ENCODE data around the gene SLC9A8. TPM values are rescaled to one million over a fixed set of nuclear protein-coding genes. Genes with fewer than 3 reads are reported as not detected.

The SLC9A8 gene
- total RNA-seq, 1 experiment from 2014 or later, result 6.7 TPM

DNA sequence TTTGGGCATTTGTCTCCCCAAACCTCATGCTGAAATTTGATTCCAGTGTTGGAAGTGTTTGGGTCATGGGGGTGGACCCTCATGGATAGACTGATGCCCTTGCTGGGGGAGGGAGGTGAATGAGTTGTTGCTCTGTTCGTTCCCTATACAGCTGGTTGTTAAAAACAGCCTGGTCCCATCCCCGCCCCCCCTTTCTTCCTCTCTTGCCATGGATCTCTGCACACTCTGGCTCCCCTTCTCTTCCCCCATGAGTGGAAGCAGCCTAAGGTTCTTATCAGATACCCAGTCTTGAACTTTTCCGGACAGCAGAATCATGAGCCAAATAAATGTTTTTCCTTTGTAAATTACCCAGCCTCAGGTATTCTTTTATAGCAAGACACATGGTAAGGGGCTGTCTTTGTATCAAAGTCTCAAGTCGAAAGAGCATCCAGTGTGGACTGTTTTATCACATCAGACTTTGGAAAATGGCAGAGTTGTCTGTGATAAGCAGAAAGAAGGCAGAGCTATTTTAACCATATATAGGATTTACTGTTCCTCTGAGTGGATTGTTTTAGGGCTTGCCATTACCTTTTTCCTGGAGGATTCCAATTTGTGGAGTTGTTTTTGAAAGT is 31.2 kb downstream of the SLC9A8 start:
- peaks cover 6 to 8% of the 10 kb centered on the region in 2 experiments; a peak in 3 of 4 replicates for H3K36me3 ChIP-seq (ENCODE audit: control insufficient read depth in 1 of 2, insufficient read depth in 2 of 2, low read length in 2 of 2)
- no peaks in the 10 kb centered on the region for H3K79me2 ChIP-seq (ENCODE audit: insufficient read depth, low read length)
- H3K4me3 ChIP-seq (replicated peaks in 1 of 2; ENCODE audit: low read depth in 1 of 2, low read length in 2 of 2), result no peak overlapping the region
- H3K9me2 ChIP-seq (ENCODE audit: insufficient read depth), result no peaks in the 10 kb centered on the region
- H3K27me3 ChIP-seq (ENCODE audit: insufficient read depth, low read length), result no peaks in the 10 kb centered on the region
- TF ChIP-seq RAD21 (IDR thresholded peaks at IDR 0.05; ENCODE audit: low read depth) (no peak), JUND (IDR thresholded peaks at IDR 0.05) (no peak), ELF1 (IDR thresholded peaks at IDR 0.05; ENCODE audit: borderline replicate concordance, low read depth) (no peak), ZBTB33 (IDR thresholded peaks at IDR 0.05; ENCODE audit: extremely low read depth, insufficient replicate concordance, low read length) (no peak), EGR1 (IDR thresholded peaks at IDR 0.05; ENCODE audit: low read depth) (no peak), SIN3A (IDR thresholded peaks at IDR 0.05; ENCODE audit: low read depth) (no peak), YY1 (IDR thresholded peaks at IDR 0.05; ENCODE audit: extremely low read depth, insufficient replicate concordance, low read depth, low read length) (no peak), EZH2 (IDR thresholded peaks at IDR 0.05) (no peak), CBX3 (IDR thresholded peaks at IDR 0.05; ENCODE audit: low read depth) (no peak), EZH2phosphoT487 (IDR thresholded peaks at IDR 0.05; ENCODE audit: borderline replicate concordance) (no peak), MAX (IDR thresholded peaks at IDR 0.05) (no peak), POLR2A (IDR thresholded peaks at IDR 0.05; ENCODE audit: borderline replicate concordance, extremely low read depth, insufficient read depth, insufficient read length) (no peak)
- TF ChIP-seq, protein P1, sequence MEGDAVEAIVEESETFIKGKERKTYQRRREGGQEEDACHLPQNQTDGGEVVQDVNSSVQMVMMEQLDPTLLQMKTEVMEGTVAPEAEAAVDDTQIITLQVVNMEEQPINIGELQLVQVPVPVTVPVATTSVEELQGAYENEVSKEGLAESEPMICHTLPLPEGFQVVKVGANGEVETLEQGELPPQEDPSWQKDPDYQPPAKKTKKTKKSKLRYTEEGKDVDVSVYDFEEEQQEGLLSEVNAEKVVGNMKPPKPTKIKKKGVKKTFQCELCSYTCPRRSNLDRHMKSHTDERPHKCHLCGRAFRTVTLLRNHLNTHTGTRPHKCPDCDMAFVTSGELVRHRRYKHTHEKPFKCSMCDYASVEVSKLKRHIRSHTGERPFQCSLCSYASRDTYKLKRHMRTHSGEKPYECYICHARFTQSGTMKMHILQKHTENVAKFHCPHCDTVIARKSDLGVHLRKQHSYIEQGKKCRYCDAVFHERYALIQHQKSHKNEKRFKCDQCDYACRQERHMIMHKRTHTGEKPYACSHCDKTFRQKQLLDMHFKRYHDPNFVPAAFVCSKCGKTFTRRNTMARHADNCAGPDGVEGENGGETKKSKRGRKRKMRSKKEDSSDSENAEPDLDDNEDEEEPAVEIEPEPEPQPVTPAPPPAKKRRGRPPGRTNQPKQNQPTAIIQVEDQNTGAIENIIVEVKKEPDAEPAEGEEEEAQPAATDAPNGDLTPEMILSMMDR (IDR thresholded peaks at IDR 0.05 in 2 of 3, conservative IDR thresholded peaks at IDR 0.05 in 1 of 3; ENCODE audit: borderline replicate concordance in 1 of 3, insufficient read depth in 1 of 3, low read depth in 2 of 3, low read length in 2 of 3), result no peak
- TF ChIP-seq, protein P2, sequence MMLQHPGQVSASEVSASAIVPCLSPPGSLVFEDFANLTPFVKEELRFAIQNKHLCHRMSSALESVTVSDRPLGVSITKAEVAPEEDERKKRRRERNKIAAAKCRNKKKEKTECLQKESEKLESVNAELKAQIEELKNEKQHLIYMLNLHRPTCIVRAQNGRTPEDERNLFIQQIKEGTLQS (IDR thresholded peaks at IDR 0.05), result no peak
- no peak overlapping the region for H3K4me2 ChIP-seq (ENCODE audit: low read length)
- H3K9ac ChIP-seq (ENCODE audit: low read length), result no peak overlapping the region
- H4K20me1 ChIP-seq (ENCODE audit: insufficient read depth), result no peaks in the 10 kb centered on the region
- H2AFZ ChIP-seq (ENCODE audit: low read depth, low read length, poor library complexity, severe bottlenecking), result no peak overlapping the region
- ATAC-seq (no peak), DNase-seq (ENCODE audit: low read depth, low spot score) (no peak)
- RAD21 ChIA-PET (ENCODE audit: low non-redundant PET in 1 of 2, low total read pairs in 2 of 2, uncharacterized antibody in 2 of 2, unreplicated experiment in 2 of 2), result no interaction called here
- no peaks in the 10 kb centered on the region for H3K9me3 ChIP-seq (ENCODE audit: control insufficient read depth in 1 of 2, insufficient read depth in 1 of 2, low read depth in 1 of 2, low read length in 2 of 2)
- CTCF ChIA-PET, result interaction anchor here (0.7 to 2.5 kb wide), 2 partner anchors 234 to 302 kb away, joined by 3 to 10 read pairs; no protein-coding TSS in a partner anchor
- POLR2A ChIA-PET, result no interaction called here
- intact Hi-C loops (cut with micrococcal nuclease), result loop anchor here (10.0 kb wide), 1 partner anchor 509 kb away; no protein-coding TSS in a partner anchor
- no TSS peak for BruUV-seq (replicated peaks)
- no peak overlapping the region for H3K27ac ChIP-seq (ENCODE audit: low read depth, low read length)
- no peaks in the 10 kb centered on the region for H3K4me1 ChIP-seq (ENCODE audit: control insufficient read depth in 1 of 2, insufficient read depth in 2 of 2, low read length in 2 of 2)
